Thoracic aorta (tissue), 2 donors: ENCODE measurements around the gene TSPYL2. TPM values are rescaled to one million over a fixed set of nuclear protein-coding genes. Genes with fewer than 3 reads are reported as not detected.

Experiments
- ATAC-seq: fragments of 150-250 bp; one replicate; pipeline ENCODE4 v1.8.0; 2017; ENCODE audit warnings: low read depth; ENCODE audit not compliant: insufficient number of reproducible peaks, low FRiP score
- DNase-seq: peaks from one replicate; pipeline ENCODE4 v3.0.0-alpha.2; 2020; ENCODE audit warnings: low spot score
- H3K27ac ChIP-seq, 2 donors: fragments of 200-600 bp; sonication (generic); 1 replicate in 1 of 2; 2 replicates in 1 of 2; pipeline ENCODE4 v1.5.1; 2016; ENCODE audit warnings: mild to moderate bottlenecking in 2 of 2, moderate library complexity in 2 of 2
- H3K27me3 ChIP-seq: fragments of 200-600 bp; sonication (generic); replicated peaks from 2 replicates; pipeline ENCODE4 v1.6.0; 2016; ENCODE audit warnings: mild to moderate bottlenecking; ENCODE audit not compliant: insufficient read depth
- H3K36me3 ChIP-seq: fragments of 200-600 bp; sonication (generic); one replicate; pipeline ENCODE4 v1.5.1; 2016
- H3K4me1 ChIP-seq, 2 donors: fragments of 200-600 bp; sonication (generic); 1 replicate in 1 of 2; 2 replicates in 1 of 2; pipeline versions ENCODE4 v1.5.1 to v1.6.0; 2016; ENCODE audit warnings: low read depth in 2 of 2, mild to moderate bottlenecking in 1 of 2; ENCODE audit not compliant: control insufficient read depth in 1 of 2
- H3K4me3 ChIP-seq: fragments of 200-600 bp; sonication (generic); 2 replicates; pipeline ENCODE4 v1.5.1; 2016; ENCODE audit warnings: mild to moderate bottlenecking
- H3K9me3 ChIP-seq: fragments of 200-600 bp; sonication (generic); 2 replicates; pipeline ENCODE4 v1.5.1; 2016
- total RNA-seq, 2 donors: library from RNA; depleted of rRNA; stranded (reverse); fragments of >200 nt; gene quantifications; one replicate each; pipeline versions ENCODE4 v1.1.0 to v1.2.3, GENCODE V29; 2016
- TF ChIP-seq, protein P1 (sequence below): fragments of 200-600 bp; sonication (generic); IDR thresholded peaks from one replicate; pipeline ENCODE4 v1.5.1; 2019; ENCODE audit warnings: antibody characterized with exemption

The TSPYL2 gene
- total RNA-seq, 2 donors from 2014 or later = 83.0 to 117 TPM

GRCh38 chrX:53093177-53093655, 11.0 kb downstream of the TSPYL2 start:
- DNase-seq (no peak), ATAC-seq (peak; percentile 48)
- TF ChIP-seq, protein P1, sequence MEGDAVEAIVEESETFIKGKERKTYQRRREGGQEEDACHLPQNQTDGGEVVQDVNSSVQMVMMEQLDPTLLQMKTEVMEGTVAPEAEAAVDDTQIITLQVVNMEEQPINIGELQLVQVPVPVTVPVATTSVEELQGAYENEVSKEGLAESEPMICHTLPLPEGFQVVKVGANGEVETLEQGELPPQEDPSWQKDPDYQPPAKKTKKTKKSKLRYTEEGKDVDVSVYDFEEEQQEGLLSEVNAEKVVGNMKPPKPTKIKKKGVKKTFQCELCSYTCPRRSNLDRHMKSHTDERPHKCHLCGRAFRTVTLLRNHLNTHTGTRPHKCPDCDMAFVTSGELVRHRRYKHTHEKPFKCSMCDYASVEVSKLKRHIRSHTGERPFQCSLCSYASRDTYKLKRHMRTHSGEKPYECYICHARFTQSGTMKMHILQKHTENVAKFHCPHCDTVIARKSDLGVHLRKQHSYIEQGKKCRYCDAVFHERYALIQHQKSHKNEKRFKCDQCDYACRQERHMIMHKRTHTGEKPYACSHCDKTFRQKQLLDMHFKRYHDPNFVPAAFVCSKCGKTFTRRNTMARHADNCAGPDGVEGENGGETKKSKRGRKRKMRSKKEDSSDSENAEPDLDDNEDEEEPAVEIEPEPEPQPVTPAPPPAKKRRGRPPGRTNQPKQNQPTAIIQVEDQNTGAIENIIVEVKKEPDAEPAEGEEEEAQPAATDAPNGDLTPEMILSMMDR = peak; percentile 54
- peaks cover 0 to 11% of the 10 kb centered on the region in 2 donors for H3K4me1 ChIP-seq
- no peaks in the 10 kb centered on the region for H3K9me3 ChIP-seq
- H3K4me3 ChIP-seq = peak overlapping the region; percentile 81
- H3K27ac ChIP-seq = peak overlapping the region; percentile 93 to 97
- no peaks in the 10 kb centered on the region for H3K36me3 ChIP-seq
- no peaks in the 10 kb centered on the region for H3K27me3 ChIP-seq

DNA sequence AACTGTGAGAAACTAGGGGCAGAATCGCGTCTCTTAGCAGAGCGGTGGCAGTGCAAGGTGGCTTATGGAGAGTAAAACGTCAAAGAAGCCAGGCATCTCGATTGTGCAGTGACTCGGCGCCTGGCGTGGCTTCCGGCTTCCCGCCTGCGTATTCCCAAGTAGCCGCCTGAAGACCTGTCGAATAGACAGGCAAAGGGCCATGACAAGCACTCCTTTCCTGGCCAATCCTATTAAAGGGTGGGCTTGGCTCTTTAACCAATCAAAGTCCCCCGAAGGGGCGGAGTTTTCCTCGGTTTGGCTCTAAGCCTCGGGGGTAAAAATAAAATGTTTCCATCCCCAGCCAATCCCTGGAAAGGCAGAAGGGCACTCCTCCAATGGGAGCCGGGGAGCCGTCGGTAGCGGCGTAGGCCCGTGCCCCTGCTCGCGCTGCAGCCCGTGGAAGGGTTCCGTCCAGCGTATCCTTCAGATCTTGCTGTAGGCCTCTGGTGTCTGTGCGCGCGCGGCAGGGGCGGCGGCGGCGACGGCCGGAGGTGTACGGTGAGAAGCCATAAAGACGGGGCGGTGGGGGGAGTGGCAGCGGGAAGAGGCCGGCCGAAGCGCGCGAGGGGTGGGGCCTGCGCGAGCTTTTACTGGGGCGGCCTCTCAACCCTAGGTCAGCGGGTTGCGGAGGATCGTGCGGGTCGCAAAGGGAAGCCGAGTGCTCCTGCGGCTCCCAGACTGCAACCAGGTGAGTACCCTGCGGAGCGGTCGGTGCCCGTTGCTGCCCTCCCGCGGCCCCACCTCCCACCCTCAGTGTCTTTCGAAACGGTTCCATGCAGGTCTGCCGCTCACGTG, 11.8 kb downstream of the TSPYL2 start, which contains the start of gene KANTR:
Gene KANTR (plus strand): TSS at position 395 of the 834 bp plus-strand sequence. CDS start 30,131 bp downstream, outside the sequence.
- H3K4me3 ChIP-seq = peak within 1 kb of the TSS; percentile 81
- TF ChIP-seq, protein P1 = no peak
- H3K9me3 ChIP-seq = no peaks in the 10 kb centered on the region
- peak; percentile 89 for ATAC-seq
- H3K27ac ChIP-seq = peak within 1 kb of the TSS; percentile 93 to 97
- peak; percentile 59 for DNase-seq
- no peaks in the 10 kb centered on the region for H3K27me3 ChIP-seq
- H3K36me3 ChIP-seq = no peaks in the 10 kb centered on the region
- peaks cover 0 to 8% of the 10 kb centered on the region in 2 donors for H3K4me1 ChIP-seq

DNA sequence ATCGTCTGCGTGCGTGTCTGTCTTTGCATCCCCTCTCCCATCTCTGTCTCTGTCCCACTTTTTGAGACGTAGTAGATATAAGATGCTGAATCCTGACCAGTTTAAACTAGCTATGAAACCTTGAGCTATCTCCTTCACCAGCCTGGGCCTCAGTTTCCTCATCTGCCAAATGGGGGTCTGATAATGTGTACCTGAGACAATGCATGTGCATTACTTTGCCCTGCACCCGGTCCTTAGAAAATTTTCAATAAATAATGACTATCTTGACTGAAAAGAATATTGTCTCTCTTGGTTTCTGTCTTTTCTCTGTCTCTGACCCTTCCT, 12.4 kb downstream of the TSPYL2 start:
- Histone ChIP-seq H3K4me1 (peaks cover 0 to 8% of the 10 kb centered on the region in 2 donors), H3K36me3 (no peaks in the 10 kb centered on the region), H3K9me3 (no peaks in the 10 kb centered on the region), H3K27me3 (no peaks in the 10 kb centered on the region), H3K4me3 (peak overlapping the region; percentile 81), H3K27ac (peak overlapping the region; percentile 72 to 85)
- no peak for ATAC-seq
- TF ChIP-seq, protein P1 = no peak
- DNase-seq = no peak

- no peak overlapping the region for H3K4me3 ChIP-seq
- no peaks in the 10 kb centered on the region for H3K36me3 ChIP-seq
- DNase-seq (no peak), ATAC-seq (no peak)
- no peak overlapping the region for H3K27ac ChIP-seq
- no peaks in the 10 kb centered on the region for H3K9me3 ChIP-seq
- TF ChIP-seq, protein P1 = no peak
- no peaks in the 10 kb centered on the region for H3K27me3 ChIP-seq
- peaks cover 0 to 8% of the 10 kb centered on the region in 2 donors for H3K4me1 ChIP-seq
Measured at GRCh38 chrX:53095796-53096195, 13.6 kb downstream of the TSPYL2 start.

DNA sequence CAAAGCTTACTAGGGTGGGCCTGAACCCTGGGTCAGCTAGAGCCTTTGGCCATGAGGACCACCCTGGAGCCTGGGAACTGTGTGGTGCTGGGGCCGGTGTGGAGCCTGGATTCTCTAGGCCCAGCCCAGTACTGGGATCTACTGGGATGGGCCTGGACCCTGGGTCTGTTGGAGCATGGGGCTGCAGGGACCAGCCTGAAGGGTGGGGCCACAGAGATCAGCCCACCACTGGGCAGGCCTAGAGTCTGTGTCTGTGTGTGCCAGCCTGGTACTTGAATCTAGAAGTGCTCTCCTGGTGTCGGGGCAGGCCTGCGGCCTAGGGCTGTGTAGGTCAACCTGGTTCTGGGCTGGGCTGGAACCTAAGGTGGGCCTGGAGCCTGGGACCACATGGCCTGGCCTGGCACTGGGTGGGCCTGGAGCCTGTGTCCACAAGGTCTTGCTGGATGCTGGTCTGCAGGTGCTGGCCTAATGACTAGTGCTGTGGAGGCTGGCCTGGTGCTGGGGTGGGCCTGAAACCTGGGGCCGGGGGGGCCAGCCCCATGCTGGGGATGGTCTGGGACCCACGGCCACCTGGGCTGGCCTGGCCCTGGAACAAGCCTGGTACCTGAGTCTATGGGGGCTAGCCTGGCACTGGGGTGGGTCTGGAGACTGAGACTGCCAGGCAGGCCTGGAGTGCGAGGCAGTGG, 32.8 kb downstream of the TSPYL2 start:
- H3K27me3 ChIP-seq = no peaks in the 10 kb centered on the region
- no peak for DNase-seq
- TF ChIP-seq, protein P1 = no peak
- peak overlapping the region in 1 of 2 donors; percentile 52 for H3K27ac ChIP-seq
- no peaks in the 10 kb centered on the region for H3K36me3 ChIP-seq
- no peak for ATAC-seq
- H3K4me1 ChIP-seq = no peaks in the 10 kb centered on the region
- no peaks in the 10 kb centered on the region for H3K9me3 ChIP-seq
- no peak overlapping the region for H3K4me3 ChIP-seq
